GM10847 (cell line): ENCODE results near the gene RIC3.

Experiments used
- POLR2A ChIP-seq: IDR thresholded peaks from 2 replicates; pipeline ENCODE4 v1.6.1; 2011; ENCODE audit not compliant: insufficient read length; ENCODE audit errors: extremely low read depth

The RIC3 gene

DNA sequence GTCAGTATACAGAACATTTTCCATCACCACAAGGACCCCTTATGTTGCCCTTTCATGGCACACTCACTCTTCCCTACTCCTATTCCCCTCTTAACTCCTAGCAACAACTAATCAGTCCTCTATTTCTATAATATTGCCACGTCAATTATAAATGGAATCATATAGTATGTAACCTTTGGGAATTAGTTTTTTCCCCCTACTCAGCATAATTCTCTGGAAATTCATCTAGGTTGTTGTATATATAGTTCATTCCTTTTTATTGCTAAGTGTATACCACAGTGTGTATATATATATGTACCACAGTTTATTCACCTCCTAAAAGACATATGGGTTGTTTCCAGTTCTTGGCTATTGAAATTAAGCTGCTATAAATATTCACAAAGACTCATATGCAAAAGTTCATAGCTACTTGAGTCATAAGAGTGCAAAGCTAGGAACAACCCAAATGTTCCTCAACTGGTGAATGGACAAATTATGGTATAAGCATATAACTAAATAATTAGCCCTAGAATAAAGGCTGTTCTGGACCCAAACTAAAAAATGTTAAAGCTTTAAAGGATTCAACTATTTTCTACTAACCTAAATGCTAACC lies 46.6 kb downstream of the RIC3 start:
- TF ChIP-seq POLR2A, result no peak

DNA sequence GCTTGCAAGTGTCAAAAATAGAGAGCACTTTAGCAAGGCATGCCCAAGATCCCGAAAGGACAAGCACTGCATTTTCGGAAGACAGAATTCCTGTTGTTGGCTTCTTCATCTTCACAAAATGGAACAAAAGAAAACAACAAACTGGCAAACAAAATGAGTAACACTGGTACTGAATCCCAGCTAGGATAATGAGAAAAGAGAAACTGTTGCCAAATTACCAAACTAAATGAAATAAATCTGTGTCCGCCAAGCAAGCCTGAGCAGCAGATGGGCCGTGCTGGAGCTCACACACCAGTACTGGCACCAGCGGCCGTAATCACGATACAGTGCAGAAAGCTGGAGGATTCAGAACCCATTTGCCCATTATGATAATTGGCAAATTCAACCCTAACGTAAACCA lies 57.2 kb downstream of the RIC3 start:
- TF ChIP-seq POLR2A, result no peak

DNA sequence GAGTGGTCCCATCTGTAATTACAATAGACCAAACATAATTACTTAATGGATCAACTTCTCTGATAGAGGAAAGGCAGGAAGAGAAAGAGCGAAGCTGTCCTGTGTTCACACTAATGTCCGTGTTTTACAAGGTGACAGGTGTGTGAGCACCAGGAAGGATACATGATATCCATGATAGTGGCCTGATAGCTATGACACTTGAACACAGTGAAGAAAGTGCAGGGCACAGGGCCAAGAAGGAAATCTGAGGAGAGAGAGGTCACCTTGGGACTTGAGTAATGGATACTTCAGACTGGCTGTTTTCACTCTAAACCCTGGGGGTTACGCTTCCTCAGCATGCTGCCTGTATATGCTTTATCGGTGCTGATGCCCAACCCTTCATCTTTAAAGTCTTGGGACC lies 58.4 kb downstream of the RIC3 start:
- no peak for TF ChIP-seq POLR2A

DNA sequence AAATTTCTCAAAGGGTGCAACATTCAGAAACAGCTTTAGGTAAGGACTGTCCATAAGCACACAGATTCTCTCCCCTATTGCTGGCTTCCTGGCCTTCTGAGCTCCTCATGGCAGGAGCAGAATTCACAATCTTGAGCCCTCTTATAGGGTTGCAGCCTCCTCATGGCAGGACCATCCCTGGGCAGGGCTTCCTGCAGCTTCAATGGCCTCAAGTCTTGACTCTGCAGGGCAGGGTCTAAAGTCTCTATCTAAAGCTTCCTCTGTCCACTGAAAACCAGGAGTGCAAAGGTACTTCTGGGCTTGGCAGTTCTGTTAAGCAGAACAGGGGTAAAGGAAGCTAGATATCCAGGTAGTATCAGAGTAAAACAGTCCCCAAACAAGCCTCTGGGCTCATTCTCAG lies 59.1 kb downstream of the RIC3 start:
- TF ChIP-seq POLR2A, result no peak

DNA sequence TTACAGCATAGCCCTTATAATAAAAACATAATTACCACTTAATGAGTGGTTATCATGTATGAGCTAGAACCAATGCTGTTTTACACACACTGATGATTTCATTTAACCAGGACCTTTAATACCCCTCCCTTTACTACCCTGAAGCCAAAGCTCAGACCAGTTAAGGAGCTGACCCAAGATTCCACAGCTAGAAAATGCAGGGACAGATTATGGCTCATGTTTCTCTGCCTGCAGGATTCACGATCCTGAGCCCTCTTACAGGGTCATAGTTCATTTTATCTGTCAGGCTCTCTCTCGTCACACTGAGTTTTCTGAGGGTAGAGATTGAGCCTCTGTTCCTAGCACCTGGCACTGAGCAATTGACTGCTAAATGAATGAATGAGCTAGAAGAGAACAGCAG lies 60.4 kb downstream of the RIC3 start:
- TF ChIP-seq POLR2A, result no peak

DNA sequence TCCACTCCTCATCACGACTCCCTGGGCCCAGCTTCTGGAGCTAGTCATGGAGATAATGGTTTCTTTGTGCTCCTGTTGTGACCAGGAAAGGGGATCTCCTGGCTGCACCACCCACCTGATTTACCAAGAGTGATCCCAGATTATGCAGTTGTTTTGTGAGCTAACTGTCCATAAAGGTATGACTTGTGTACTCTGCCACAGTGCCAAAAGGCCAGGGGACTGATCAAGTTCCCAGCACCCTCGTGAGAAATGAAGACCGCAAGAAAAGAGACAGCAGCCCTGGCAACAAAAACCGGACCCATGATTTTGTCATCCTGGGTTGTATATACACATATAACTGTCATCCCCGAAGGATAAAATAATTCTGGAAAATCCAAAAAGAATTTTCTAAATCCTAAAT lies 61.2 kb downstream of the RIC3 start:
- TF ChIP-seq POLR2A, result no peak

DNA sequence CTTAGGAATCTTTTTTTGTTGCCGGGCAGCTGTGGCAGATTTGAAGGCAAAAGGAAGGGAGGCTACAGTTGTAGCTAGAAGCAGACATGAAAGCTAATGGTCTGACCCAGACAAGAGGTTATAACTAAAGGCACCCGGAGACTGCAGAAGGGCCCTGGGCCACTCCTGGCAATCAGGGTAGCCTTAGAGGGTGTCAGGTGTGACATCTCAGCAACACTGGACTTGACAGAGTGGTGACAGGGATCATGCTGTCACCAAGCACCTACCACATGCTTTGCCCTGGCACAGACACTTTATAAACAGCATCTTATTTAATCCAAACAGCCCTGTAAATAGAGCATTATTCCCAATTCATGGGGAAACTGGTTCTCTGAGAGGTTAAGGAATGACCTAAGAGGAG lies 62.1 kb downstream of the RIC3 start:
- TF ChIP-seq POLR2A, result no peak

DNA sequence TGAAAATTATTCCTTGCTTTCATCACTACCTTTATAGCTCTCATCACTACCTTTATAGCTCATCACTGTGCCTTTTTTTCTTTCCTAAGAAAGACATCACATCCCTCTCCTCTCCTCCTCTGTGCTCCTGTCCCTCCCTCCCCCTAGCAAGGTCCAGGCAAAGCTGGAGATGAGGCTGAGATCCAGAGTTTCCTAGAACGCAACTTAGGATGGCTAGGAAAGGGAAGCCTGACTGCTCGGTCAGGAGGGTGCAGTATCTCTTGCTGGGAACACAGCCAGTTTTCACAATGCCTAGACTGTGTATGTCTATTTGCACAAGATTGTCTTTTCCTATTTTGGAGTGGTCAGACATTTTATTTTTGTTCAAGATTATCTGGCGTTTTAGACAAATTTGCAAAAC lies 63.2 kb downstream of the RIC3 start:
- TF ChIP-seq POLR2A, result no peak

DNA sequence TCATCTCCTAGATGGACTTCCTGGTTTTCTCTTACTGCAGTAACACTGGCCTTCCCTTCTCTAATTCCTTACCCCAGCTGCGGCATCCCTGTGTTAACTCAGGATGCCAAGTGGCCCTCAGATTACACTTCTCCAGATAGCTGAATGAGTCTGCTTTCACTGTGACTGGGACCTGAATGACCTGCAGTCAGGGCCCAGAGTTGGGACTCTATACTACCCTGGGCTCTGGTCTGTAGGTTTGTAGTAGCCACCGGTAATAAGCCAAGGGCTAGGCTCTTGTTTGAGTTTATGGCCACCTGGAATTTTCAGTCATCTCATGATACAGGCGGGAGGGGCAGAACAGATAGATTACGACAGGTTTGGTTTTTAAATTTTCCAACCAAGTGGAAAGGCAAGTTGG lies 63.7 kb downstream of the RIC3 start:
- TF ChIP-seq POLR2A, result no peak

DNA sequence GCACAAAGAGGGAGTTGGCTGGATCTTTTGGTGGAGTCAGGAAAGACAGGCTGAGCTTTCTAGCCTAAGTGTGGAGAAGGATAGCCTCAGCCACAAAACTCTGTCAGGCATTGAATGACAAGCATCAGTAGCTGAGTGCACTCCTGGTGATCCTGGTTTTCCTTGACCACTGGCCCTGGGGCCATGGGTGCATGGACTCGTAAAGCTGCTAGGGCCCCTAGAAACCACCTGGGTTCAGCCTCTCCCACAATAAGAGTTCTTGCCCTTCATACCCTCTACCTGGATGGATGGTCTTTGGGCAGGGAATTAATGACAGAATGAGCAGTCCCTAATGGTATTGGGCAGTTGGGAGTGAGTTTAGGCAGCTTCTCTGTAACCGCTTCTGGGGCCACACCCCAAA lies 64.9 kb downstream of the RIC3 start:
- TF ChIP-seq POLR2A, result no peak

DNA sequence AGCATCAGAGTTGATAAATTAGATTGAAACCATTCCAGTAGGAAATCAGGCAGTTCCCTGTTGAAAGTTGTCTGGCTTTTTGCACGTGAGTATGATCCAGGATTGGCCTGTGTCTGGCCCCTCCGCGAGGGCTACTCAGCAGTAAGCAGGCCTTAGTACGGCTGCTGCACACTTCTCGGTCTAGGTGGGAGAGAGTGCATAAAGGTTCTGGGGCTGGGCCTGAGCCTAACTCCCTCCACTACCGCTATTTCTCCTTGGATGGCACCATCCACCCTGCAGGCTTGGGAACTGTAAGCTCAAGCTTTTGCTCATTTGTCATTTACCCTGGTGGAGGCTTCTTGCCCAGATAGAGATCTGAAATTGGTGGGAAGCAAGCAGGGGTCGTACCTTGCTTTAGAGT lies 65.9 kb downstream of the RIC3 start:
- no peak for TF ChIP-seq POLR2A

DNA sequence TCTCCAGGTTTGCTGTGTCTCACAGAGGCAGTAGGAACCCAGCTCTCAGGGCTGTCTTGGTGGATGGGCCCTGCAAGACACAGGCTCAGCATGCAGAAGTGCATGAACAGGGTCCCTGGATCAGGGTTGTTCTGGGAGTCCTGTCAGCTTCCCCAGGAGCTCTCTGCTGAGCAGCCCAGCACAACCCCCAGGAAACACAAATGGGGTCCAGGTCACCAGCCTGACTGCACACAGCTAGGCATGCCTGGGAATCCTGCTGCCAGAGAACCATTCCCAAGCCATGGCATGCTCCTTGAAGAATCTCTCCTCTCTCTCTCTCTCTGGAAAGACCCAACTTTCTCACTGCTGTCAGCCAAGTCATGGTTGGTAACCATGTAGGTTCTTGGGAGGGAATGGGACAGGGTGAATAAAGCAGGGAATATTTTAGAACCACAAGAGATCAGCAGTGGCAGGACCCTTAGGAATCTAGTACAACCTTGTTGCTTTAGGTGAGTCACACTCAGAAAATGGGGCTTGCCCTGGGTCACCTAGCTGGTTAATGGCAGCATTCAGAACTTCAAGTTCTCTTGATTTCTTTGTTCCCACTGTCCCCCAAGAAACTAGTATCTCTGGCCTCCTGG lies 66.4 kb downstream of the RIC3 start:
- no peak for TF ChIP-seq POLR2A

DNA sequence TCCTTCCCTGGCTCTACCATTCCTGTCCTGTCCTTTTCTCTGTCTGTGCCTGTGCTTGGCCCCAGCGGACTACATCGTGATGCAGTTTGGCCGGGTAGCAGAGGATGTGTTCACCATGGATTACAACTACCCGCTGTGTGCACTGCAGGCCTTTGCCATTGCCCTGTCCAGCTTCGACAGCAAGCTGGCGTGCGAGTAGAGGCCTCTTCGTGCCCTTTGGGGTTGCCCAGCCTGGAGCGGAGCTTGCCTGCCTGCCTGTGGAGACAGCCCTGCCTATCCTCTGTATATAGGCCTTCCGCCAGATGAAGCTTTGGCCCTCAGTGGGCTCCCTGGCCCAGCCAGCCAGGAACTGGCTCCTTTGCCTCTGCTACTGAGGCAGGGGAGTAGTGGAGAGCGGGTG lies 67.4 kb downstream of the RIC3 start:
- TF ChIP-seq POLR2A, result no peak

DNA sequence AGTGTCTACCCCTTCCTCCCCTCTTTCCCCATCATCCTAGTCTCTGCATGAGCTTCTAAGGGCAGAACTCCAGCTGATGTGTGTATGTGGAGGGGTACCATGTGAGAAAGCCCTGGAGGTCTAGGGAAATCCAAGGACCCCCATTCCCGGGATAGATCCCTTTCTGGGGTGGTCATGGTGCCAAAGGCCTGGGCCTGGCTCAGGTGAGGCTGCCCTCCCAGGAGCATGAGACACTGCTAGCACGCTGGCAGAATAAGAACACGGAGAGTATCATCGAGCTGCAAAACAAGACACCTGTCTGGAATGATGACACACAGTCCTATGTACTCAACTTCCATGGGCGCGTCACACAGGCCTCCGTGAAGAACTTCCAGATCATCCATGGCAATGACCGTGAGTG lies 68.2 kb downstream of the RIC3 start:
- no peak for TF ChIP-seq POLR2A

DNA sequence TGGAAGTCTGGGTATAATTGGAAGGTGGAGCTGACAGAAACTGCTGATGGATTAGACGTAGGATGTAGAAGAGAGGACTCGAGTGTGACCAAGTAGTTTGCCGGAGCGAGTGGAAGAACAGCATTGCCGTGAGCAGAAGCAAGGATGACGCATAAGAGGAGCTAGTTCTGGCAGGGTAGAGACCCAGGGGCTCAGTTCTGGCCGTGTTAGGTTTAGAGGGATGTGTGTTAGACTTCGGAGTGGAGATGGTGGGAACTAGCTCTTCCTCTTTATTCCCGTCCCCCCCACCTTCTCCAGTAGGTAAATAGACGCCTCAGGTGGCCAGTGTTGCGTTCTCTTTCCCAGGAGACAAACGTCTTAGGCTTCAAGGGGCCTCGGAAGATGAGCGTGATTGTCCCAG lies 68.7 kb downstream of the RIC3 start:
- TF ChIP-seq POLR2A, result no peak

DNA sequence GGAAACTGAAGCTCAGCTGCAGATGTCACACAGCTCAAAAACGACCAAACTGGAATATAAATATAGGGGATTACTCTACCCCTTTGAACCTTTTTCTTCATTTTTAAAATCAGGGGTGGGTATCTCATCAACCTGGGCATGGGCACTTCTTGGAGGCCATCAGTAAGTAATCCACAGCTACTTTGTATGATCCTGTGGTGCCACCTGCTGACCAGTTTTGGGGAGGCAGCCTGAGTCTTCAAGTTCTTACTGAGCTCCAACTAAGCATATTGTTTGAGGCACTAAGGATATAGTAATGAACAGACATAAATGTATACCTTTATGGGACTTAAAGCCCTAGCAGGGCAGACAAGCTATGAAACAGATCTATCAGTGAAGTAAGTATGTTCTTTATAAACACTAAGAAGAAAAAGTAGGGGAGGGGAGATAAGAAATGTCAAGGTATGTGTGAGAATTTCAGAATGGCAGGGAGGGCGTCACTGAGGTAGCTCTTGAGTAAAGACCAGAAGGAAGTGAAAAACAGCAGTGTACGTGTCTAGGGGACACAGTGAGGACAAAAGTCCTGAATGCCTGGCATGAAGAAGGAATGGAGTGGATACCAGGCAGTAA lies 69.4 kb downstream of the RIC3 start:
- no peak for TF ChIP-seq POLR2A

DNA sequence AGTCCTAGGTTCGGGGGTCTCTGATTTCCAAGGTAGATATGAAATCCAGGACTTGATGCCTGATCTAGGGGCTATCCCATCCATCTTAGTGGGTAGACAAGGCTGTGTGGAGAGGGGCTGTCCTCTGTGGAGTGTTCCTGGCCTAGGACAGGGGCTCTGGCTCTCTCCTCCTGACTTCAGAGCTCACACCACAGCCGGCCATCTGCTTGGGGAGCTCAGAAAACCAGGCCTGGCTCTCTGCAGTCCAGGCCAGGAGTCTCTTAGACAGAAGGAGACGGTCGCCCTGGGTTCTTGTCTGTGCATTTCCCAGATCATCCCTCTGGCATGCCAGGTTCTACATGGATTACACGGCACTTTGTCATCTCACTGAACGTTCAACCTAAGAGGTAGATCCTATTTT lies 69.9 kb downstream of the RIC3 start:
- no peak for TF ChIP-seq POLR2A

DNA sequence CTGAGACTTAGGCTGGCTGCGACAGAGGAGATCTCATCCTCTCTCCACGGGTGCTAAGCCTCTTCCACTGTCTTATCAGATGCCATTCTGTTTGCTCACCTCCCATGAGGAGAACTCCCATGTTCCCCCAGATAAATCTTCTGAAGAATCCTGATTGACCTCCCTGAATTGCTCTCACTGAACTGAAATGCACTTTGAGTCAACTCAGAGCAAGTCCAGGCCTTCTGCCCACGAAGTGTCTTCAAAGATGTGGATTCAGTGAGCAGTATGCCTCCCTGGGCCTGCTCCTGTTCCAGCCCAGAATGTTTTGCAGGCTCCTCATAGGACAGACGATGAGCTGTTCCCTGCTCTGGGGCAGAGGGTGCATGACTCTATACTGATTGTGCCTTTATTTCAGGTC lies 70.5 kb downstream of the RIC3 start:
- TF ChIP-seq POLR2A, result no peak

DNA sequence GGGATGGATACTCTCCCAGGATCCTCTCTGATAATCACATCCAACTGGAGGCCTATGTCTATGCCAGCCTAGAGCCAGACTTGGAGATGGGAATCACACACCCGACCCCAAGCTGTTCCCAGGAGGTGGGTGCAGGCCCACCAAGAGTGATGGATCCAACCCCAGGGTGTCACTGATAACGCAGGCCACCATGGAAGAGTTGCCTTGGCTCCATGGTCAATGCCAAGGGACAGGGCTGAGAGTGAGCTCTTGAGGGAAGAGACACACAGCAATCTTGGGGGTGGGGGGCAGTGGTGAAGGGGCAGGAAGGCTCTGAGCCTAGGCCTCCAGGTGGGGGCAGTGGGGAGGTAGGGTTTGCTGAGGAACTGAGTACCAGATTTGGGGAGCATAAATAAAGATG lies 70.9 kb downstream of the RIC3 start:
- no peak for TF ChIP-seq POLR2A
